ENCODE results near the gene MT1E. TPM values are rescaled to one million over a fixed set of nuclear protein-coding genes. Genes with fewer than 3 reads are reported as not detected.
"Not testable (repeated sequence)": the region's sequence is repeated elsewhere in the genome, so short reads cannot be mapped to it uniquely, and the experiment has no call there.

MT1E gene
- total RNA-seq: 1 to 10 TPM; 4.4 to 4.8 TPM

DNA sequence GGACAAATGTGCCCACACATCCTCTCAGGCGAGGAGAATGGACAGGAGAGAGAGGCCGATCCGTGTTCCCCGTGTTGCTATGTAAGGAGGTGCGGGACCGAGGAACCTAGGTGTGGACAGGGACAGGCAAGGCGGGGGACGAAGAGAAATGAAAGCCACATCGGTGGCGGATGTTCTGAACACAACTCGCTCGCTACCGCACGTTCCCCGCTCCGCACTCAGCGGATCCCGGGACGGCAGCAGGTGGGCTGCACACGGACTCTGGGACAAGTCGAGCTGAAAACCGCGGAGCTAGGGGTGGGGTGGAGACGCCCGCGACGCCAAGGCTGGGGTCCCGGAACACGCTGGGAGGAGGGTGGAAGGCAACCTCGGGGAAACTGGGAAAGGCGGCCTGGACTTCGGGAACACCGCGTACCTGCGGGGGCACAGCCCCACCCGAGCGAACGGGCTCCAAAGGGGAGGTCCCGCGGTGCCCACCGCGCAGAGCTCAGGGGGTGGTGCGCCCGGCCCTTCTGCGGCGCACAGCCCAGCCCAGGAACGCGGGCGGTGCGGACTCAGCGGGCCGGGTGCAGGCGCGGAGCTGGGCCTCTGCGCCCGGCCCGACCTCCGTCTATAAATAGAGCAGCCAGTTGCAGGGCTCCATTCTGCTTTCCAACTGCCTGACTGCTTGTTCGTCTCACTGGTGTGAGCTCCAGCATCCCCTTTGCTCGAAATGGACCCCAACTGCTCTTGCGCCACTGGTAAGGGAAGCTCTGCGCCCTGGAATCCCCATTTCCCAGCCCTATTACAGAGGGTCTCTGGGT, at the start of gene MT1E:
Gene MT1E (plus strand): TSS at position 642 of the 803 bp plus-strand sequence. CDS start 71 bp downstream, at position 713.
- peaks cover 12% of the 10 kb centered on the region for H3K4me1 Mint-ChIP-seq (ENCODE audit: low read depth)
- CTCF ChIA-PET: interaction anchor here (0.7 to 1.5 kb wide), 4 partner anchors 18 to 48 kb away, joined by 3 to 5 read pairs (median 4); no protein-coding TSS in a partner anchor
- no peaks in the 10 kb centered on the region for H3K9me3 Mint-ChIP-seq
- no peaks in the 10 kb centered on the region for H3K36me3 Mint-ChIP-seq
- H3K27ac Mint-ChIP-seq: no peak within 1 kb of the TSS
- peak; percentile 62 for DNase-seq
- H3K4me3 Mint-ChIP-seq: peak within 1 kb of the TSS; percentile 78
- intact Hi-C loops (cut with micrococcal nuclease): loop anchor here (1.0 kb wide), 1 partner anchor 17 kb away; the partner anchor contains the start of gene MT2A
- POLR2A ChIA-PET: interaction anchor here (0.9 to 1.6 kb wide), 4 partner anchors 10 to 58 kb away, joined by 3 to 7 read pairs (median 5); partner anchors contain the start of genes MT1X and MT2A
- H3K27me3 Mint-ChIP-seq: peaks cover 21% of the 10 kb centered on the region

DNA sequence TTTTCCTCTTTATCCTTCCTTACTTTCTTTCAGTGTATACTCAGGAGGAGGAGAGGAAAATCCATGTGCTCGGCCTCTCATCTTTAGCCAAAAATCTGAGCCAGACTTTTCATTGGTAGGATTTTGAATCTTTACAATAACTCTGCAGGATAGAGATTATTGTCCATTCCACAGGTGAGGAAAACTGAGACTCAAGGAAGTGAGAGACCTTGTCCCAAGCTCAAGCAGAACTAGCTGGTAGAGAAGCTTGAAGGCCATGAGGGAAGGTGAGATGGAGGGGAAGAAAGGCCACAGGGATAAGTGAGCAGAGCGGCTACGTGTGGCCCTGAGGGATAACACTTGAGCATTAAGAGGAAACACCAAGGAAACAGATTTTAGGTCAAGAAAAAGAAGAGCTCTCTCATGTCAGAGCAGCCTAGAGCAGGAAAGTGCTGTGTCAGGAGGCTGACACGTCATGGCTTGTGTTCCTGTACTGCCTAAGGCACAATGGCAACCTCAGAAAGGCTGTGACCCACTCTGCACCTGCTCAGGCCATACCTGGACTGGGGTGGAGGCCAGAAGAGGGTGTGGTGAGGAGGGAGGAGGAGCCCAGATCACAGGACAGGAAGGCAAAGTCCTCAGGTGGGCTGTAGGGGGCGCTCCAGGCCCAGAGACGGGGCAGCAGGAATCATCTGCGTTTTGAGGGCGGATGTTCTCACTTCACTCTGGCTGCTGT, 48.8 kb upstream of the MT1E start:
- DNase-seq: peak; percentile 94
- ChIA-PET CTCF (interaction anchor here (0.6 to 5.0 kb wide), 30 partner anchors 9 to 293 kb away, joined by 3 to 140 read pairs (median 4); partner anchors contain the start of genes MT1E and MT2A), POLR2A (no interaction called here)
- Mint-ChIP-seq H3K4me3 (no peak overlapping the region), H3K27me3 (no peaks in the 10 kb centered on the region), H3K36me3 (no peaks in the 10 kb centered on the region), H3K4me1 (ENCODE audit: low read depth) (peaks cover 4% of the 10 kb centered on the region), H3K9me3 (peaks cover 10% of the 10 kb centered on the region), H3K27ac (no peak overlapping the region)
- intact Hi-C loops (cut with micrococcal nuclease): loop anchor here (1.0 to 5.0 kb wide), 4 partner anchors 32 to 291 kb away; partner anchors contain the start of genes MT2A and SLC12A3

DNA sequence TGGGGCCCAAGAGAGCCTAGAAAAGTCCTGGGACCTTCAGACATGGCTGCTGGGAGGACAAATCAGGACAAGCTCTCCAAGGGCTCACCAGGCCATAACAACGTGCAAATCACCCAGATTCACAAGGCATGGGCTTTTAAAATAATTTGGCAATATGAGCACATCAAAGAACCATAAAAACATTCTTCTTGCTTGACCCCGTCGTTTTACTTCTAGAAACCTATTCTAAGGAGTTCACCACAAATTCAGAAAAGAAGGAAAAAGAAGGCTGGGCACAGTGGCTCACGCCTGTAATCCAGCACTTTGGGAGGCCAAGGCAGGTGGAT, 48.3 kb upstream of the MT1E start:
- Mint-ChIP-seq H3K27ac (no peak overlapping the region), H3K36me3 (no peaks in the 10 kb centered on the region), H3K4me3 (no peak overlapping the region), H3K9me3 (peaks cover 10% of the 10 kb centered on the region), H3K4me1 (ENCODE audit: low read depth) (peaks cover 4% of the 10 kb centered on the region), H3K27me3 (no peaks in the 10 kb centered on the region)
- ChIA-PET CTCF (interaction anchor here (0.6 to 5.0 kb wide), 21 partner anchors 15 to 292 kb away, joined by 3 to 140 read pairs (median 5); partner anchors contain the start of genes MT1E and MT2A), POLR2A (no interaction called here)
- intact Hi-C loops (cut with micrococcal nuclease): loop anchor here (1.0 to 5.0 kb wide), 4 partner anchors 32 to 290 kb away; partner anchors contain the start of genes MT2A and SLC12A3
- no peak for DNase-seq

GRCh38 chr16:56580391-56581048, 45.1 kb upstream of the MT1E start:
- Mint-ChIP-seq H3K4me1 (ENCODE audit: low read depth) (peaks cover 4% of the 10 kb centered on the region), H3K27ac (no peak overlapping the region)

DNA sequence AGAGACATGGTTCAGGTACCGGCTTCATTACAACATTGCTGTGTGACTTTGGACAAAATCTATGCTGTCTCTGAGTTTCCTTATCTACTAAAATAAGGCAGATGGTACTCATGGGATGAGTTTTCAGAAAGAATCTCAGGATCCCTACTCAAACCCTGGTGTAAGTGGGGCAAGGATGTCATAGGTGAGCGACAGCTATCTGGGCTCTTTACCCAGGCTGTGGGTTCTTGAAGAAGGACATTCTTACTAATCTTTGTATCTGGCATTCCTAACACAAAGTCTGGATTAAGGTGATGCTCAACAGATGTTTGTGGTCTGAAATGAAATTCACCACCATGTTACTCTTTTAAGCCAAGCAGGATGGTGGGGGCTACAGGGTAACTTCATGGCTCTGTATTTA, 42.7 kb upstream of the MT1E start:
- intact Hi-C loops (cut with micrococcal nuclease); H3K27me3 Mint-ChIP-seq; H3K4me3 Mint-ChIP-seq; DNase-seq; H3K9me3 Mint-ChIP-seq; H3K4me1 Mint-ChIP-seq (ENCODE audit: low read depth); H3K27ac Mint-ChIP-seq; H3K36me3 Mint-ChIP-seq; POLR2A ChIA-PET: not testable (repeated sequence)
- CTCF ChIA-PET: interaction anchor here (2.3 kb wide), 1 partner anchor 119 kb away, joined by 7 read pairs; no protein-coding TSS in a partner anchor

More at GRCh38 chr16:56580391-56581048, 45.1 kb upstream of the MT1E start:
- Mint-ChIP-seq H3K9me3 (no peaks in the 10 kb centered on the region), H3K36me3 (no peaks in the 10 kb centered on the region), H3K27me3 (no peaks in the 10 kb centered on the region), H3K4me3 (no peak overlapping the region)
- intact Hi-C loops (cut with micrococcal nuclease): no loop called here
- ChIA-PET CTCF (interaction anchor here (1.0 to 1.6 kb wide), 2 partner anchors 20 to 122 kb away, joined by 4 to 7 read pairs; no protein-coding TSS in a partner anchor), POLR2A (no interaction called here)
- DNase-seq: no peak

GRCh38 chr16:56583351-56584168, 42.0 kb upstream of the MT1E start:
- no peaks in the 10 kb centered on the region for H3K4me1 Mint-ChIP-seq (ENCODE audit: low read depth)
- CTCF ChIA-PET: interaction anchor here (2.3 kb wide), 1 partner anchor 118 kb away, joined by 7 read pairs; no protein-coding TSS in a partner anchor
- no peaks in the 10 kb centered on the region for H3K9me3 Mint-ChIP-seq
- H3K27me3 Mint-ChIP-seq: peaks cover 10% of the 10 kb centered on the region
- intact Hi-C loops (cut with micrococcal nuclease): no loop called here
- no peak overlapping the region for H3K4me3 Mint-ChIP-seq
- no peak for DNase-seq
- no peak overlapping the region for H3K27ac Mint-ChIP-seq
- H3K36me3 Mint-ChIP-seq: no peaks in the 10 kb centered on the region
- POLR2A ChIA-PET: no interaction called here

- intact Hi-C loops (cut with micrococcal nuclease): no loop called here
- CTCF ChIA-PET: no interaction called here
- POLR2A ChIA-PET: no interaction called here
These were observed 41.3 kb upstream of the MT1E start for GRCh38 chr16:56584276-56584675.

GRCh38 chr16:56588781-56589140, 36.8 kb upstream of the MT1E start:
- intact Hi-C loops (cut with micrococcal nuclease): no loop called here
- DNase-seq: no peak
- no peaks in the 10 kb centered on the region for H3K9me3 Mint-ChIP-seq
- peaks cover 12% of the 10 kb centered on the region for H3K4me1 Mint-ChIP-seq (ENCODE audit: low read depth)
- ChIA-PET CTCF (interaction anchor here (1.1 kb wide), 1 partner anchor 113 kb away, joined by 3 read pairs; no protein-coding TSS in a partner anchor), POLR2A (no interaction called here)
- peaks cover 34% of the 10 kb centered on the region for H3K27me3 Mint-ChIP-seq
- H3K27ac Mint-ChIP-seq: no peak overlapping the region
- H3K4me3 Mint-ChIP-seq: peak overlapping the region; percentile 70
- no peaks in the 10 kb centered on the region for H3K36me3 Mint-ChIP-seq

More at GRCh38 chr16:56584276-56584675, 41.3 kb upstream of the MT1E start:
- no peaks in the 10 kb centered on the region for H3K36me3 Mint-ChIP-seq
- H3K27me3 Mint-ChIP-seq: peaks cover 14% of the 10 kb centered on the region
- H3K4me1 Mint-ChIP-seq (ENCODE audit: low read depth): peaks cover 3% of the 10 kb centered on the region
- H3K27ac Mint-ChIP-seq: no peak overlapping the region
- DNase-seq: no peak
- no peaks in the 10 kb centered on the region for H3K9me3 Mint-ChIP-seq
- no peak overlapping the region for H3K4me3 Mint-ChIP-seq

DNA sequence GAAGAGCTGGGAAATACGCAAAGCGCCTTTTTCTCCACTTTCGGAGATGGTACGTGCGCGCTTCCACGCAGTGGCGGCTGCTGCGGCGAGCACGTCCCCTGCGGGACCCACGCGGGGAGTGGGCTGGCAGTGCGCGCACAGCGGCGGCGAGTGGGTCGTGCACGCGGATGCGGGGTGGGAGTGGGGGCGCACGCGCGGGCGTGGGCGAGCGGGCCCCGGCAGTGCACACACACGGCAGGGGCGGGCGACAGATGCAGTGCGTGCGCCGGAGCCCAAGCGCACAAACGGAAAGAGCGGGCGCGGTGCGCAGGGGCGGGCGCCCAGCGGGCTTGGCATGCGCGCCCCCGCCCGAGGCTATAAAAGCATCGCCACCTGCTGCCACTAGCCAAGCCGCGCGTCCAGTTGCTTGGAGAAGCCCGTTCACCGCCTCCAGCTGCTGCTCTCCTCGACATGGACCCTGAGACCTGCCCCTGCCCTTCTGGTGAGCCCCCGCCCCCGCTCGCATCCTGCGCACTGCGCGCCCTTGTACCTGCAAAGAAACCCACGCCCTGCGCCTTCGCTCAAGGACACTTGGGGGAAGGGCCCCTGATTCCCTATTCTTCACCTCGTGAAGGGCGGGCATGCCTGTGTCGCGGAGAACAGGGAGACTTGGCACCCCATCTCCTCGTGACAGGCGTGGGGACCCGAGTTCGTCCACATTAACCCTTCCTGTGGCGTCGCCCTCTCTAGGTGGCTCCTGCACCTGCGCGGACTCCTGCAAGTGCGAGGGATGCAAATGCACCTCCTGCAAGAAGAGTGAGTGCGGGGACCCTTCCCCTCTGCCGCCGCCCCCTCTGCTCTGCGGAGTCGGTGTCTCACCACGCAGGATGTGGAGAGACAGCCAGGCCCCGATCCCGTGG, 36.2 kb upstream of the MT1E start, which contains the start of gene MT3:
Gene MT3 (plus strand): TSS at position 388 of the 899 bp plus-strand sequence. CDS start 63 bp downstream, at position 451.
- intact Hi-C loops (cut with micrococcal nuclease): no loop called here
- peaks cover 5% of the 10 kb centered on the region for H3K9me3 Mint-ChIP-seq
- H3K36me3 Mint-ChIP-seq: no peaks in the 10 kb centered on the region
- peak; percentile 39 for DNase-seq
- peak within 1 kb of the TSS; percentile 70 for H3K4me3 Mint-ChIP-seq
- ChIA-PET POLR2A (no interaction called here), CTCF (interaction anchor here (3.0 kb wide), 1 partner anchor 12 kb away, joined by 14 read pairs; no protein-coding TSS in a partner anchor)
- no peak within 1 kb of the TSS for H3K27ac Mint-ChIP-seq
- H3K4me1 Mint-ChIP-seq (ENCODE audit: low read depth): peaks cover 12% of the 10 kb centered on the region
- peaks cover 34% of the 10 kb centered on the region for H3K27me3 Mint-ChIP-seq

GRCh38 chr16:56591377-56592060, 34.1 kb upstream of the MT1E start:
- Mint-ChIP-seq H3K27ac (no peak overlapping the region), H3K36me3 (no peaks in the 10 kb centered on the region), H3K9me3 (peaks cover 5% of the 10 kb centered on the region), H3K4me1 (ENCODE audit: low read depth) (peaks cover 12% of the 10 kb centered on the region), H3K4me3 (no peak overlapping the region), H3K27me3 (peaks cover 33% of the 10 kb centered on the region)
- ChIA-PET POLR2A (no interaction called here), CTCF (interaction anchor here (0.6 to 3.0 kb wide), 5 partner anchors 10 to 102 kb away, joined by 4 to 14 read pairs (median 5); no protein-coding TSS in a partner anchor)
- intact Hi-C loops (cut with micrococcal nuclease): no loop called here
- no peak for DNase-seq
